ENCODE measurements around the gene PRXL2B. TPM values are rescaled to one million over a fixed set of nuclear protein-coding genes. Genes with fewer than 3 reads are reported as not detected.

PRXL2B gene
- total RNA-seq, 1 donor from 2014 or later, result 10.0 TPM

DNA sequence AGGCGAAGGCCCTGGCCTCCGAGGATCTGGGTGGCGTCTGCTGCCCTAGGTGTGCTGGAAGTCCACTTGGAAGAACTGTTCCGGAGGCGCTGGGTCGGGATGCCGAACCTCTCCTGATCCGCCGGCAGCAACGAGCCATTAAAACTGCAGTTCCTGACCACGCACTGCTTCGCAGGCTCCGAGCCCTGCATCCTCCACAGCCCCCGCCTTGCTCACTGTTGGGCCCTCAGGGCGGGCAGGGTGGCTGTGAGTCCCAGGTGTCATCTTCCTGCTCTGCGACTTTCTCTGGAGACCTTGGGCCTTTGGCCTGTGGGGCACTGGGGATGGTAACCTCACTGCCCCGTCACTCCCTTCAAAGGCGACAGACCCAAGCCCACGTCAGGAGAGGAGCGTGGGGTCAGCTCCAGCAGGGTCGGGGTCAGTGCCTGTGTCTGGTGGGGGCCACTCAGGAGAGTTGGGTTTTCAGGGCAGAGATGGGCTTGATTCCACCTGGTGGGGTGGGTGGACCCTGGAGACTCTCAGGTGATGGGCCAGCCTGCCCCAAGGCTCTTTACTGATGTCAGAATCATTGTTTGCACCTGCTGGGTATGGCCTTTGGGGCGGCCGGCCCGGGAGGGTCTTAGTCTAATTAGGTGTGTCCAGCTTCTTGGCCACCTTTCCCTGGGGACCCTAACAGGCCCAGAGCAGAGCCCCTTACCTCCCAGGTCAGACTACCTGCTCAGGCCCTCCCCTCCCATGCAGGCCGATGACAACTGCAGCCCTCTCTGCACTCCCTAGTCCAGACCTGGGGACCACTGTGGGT lies 3.1 kb downstream of the PRXL2B start:
- H2AFZ ChIP-seq (replicated peaks), result no peak overlapping the region
- no peaks in the 10 kb centered on the region for H3K36me3 ChIP-seq
- H3K4me3 ChIP-seq, result no peak overlapping the region
- DNase-seq (ENCODE audit: low spot score), result no peak
- no peak overlapping the region for H3K27ac ChIP-seq
- Mint-ChIP-seq H3K9me3 (no peaks in the 10 kb centered on the region), H3K4me1 (peaks cover 7% of the 10 kb centered on the region), H3K36me3 (no peaks in the 10 kb centered on the region), H3K27ac (no peak overlapping the region), H3K27me3 (ENCODE audit: insufficient read depth, low read depth) (peaks cover 4% of the 10 kb centered on the region), H3K4me3 (no peak overlapping the region)
- H3F3A ChIP-seq (ENCODE audit: low read depth), result peaks cover 14% of the 10 kb centered on the region
- H4K20me1 ChIP-seq (ENCODE audit: low read depth), result peaks cover 6% of the 10 kb centered on the region
- no peak overlapping the region for H3K4me2 ChIP-seq
- no peaks in the 10 kb centered on the region for H3K27me3 ChIP-seq
- H3K9ac ChIP-seq, result no peak overlapping the region
- peaks cover 13% of the 10 kb centered on the region for H3K4me1 ChIP-seq
- H3K79me2 ChIP-seq (ENCODE audit: low read depth), result peaks cover 3% of the 10 kb centered on the region
- TF ChIP-seq EZH2 (IDR thresholded peaks at IDR 0.05) (no peak), EZH2phosphoT487 (IDR thresholded peaks at IDR 0.05) (no peak)
- TF ChIP-seq, protein P1, sequence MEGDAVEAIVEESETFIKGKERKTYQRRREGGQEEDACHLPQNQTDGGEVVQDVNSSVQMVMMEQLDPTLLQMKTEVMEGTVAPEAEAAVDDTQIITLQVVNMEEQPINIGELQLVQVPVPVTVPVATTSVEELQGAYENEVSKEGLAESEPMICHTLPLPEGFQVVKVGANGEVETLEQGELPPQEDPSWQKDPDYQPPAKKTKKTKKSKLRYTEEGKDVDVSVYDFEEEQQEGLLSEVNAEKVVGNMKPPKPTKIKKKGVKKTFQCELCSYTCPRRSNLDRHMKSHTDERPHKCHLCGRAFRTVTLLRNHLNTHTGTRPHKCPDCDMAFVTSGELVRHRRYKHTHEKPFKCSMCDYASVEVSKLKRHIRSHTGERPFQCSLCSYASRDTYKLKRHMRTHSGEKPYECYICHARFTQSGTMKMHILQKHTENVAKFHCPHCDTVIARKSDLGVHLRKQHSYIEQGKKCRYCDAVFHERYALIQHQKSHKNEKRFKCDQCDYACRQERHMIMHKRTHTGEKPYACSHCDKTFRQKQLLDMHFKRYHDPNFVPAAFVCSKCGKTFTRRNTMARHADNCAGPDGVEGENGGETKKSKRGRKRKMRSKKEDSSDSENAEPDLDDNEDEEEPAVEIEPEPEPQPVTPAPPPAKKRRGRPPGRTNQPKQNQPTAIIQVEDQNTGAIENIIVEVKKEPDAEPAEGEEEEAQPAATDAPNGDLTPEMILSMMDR (IDR thresholded peaks at IDR 0.05), result no peak
- H3K9me3 ChIP-seq (ENCODE audit: low read depth), result no peaks in the 10 kb centered on the region

DNA sequence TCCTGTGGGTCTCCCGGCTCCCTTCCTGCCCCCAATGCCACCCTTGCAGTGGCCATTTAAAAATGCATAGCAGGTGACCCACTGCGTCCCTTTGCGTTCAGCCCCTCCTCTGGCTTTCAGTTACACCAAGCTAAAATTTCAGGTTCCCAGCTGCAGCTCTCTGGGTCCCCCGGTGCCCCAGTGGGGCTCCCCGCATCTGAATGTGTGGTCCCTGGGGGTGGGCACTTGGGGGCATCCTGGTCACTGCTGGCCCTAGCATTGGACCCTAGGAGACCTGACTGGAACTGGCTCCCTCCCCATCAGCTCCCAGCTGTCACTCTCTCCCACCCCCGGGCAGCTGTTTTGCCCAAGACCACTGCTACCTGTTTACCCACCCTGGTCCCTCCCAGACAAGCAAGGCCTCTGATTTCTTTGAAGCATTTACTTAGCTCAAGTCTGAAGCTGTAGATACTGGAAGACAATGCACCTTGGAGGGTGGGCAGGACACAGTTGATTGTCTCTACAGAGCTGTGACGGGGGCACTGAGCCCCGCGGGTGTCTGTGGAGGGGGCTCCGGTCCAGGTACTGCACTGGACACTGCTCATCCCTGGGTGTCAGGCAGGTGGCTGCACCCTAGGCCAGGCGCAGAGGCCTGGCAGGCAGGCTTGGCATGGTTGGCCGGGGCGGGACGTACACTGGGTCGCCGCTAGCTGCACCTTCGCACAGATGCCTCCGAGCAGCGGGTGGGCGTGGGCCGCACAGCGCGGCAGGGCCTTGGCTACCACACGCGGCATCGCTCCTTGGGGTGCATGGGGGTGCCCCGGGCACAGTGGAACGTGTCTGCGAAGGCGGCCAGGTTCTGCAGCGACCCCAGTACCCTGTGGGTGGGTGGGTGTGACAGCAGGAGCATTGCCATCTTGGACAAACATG lies 3.9 kb downstream of the PRXL2B start:
- H3K27ac ChIP-seq, result no peak overlapping the region
- peaks cover 6% of the 10 kb centered on the region for H4K20me1 ChIP-seq (ENCODE audit: low read depth)
- H3K9me3 ChIP-seq (ENCODE audit: low read depth), result no peaks in the 10 kb centered on the region
- H3K9ac ChIP-seq, result no peak overlapping the region
- no peak overlapping the region for H3K27ac Mint-ChIP-seq
- no peaks in the 10 kb centered on the region for H3K27me3 ChIP-seq
- no peak for DNase-seq (ENCODE audit: low spot score)
- H3K4me2 ChIP-seq, result no peak overlapping the region
- H3K36me3 ChIP-seq, result no peaks in the 10 kb centered on the region
- peaks cover 6% of the 10 kb centered on the region for H3K4me1 ChIP-seq
- H3K4me3 ChIP-seq, result no peak overlapping the region
- H2AFZ ChIP-seq (replicated peaks), result no peak overlapping the region
- no peak overlapping the region for H3K4me3 Mint-ChIP-seq
- peaks cover under 1% of the 10 kb centered on the region for H3K4me1 Mint-ChIP-seq
- peaks cover 3% of the 10 kb centered on the region for H3K79me2 ChIP-seq (ENCODE audit: low read depth)
- peaks cover 2% of the 10 kb centered on the region for H3K27me3 Mint-ChIP-seq (ENCODE audit: insufficient read depth, low read depth)
- no peaks in the 10 kb centered on the region for H3K36me3 Mint-ChIP-seq
- no peaks in the 10 kb centered on the region for H3K9me3 Mint-ChIP-seq
- TF ChIP-seq EZH2 (IDR thresholded peaks at IDR 0.05) (no peak), EZH2phosphoT487 (IDR thresholded peaks at IDR 0.05) (no peak)
- TF ChIP-seq, protein P1 (IDR thresholded peaks at IDR 0.05), result no peak
- H3F3A ChIP-seq (ENCODE audit: low read depth), result peaks cover 8% of the 10 kb centered on the region

DNA sequence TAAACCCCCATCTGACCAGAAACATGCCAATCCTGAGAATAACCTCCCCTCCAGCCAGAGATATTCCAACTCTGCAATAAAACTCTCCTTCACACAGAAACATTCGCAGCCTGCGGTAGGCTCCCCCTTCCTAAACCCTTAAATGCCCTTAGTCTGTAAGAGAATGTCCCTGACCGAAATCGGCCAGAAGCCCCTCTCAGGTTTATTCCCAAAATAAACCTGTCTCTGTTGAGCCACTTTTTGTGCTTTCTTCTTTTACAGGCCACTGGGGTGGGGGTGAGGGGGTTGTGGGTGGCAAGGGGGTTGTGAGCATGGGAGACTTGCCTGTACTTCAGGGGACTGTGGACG lies 4.6 kb downstream of the PRXL2B start:
- Mint-ChIP-seq H3K4me3 (no peak overlapping the region), H3K27ac (no peak overlapping the region), H3K27me3 (ENCODE audit: insufficient read depth, low read depth) (peaks cover 2% of the 10 kb centered on the region), H3K4me1 (no peaks in the 10 kb centered on the region), H3K9me3 (no peaks in the 10 kb centered on the region), H3K36me3 (no peaks in the 10 kb centered on the region)
- no peak for TF ChIP-seq EZH2 (IDR thresholded peaks at IDR 0.05)
- no peak for TF ChIP-seq EZH2phosphoT487 (IDR thresholded peaks at IDR 0.05)
- TF ChIP-seq, protein P1 (IDR thresholded peaks at IDR 0.05), result no peak
- Histone ChIP-seq H3K9me3 (ENCODE audit: low read depth) (no peaks in the 10 kb centered on the region), H3K79me2 (ENCODE audit: low read depth) (peaks cover 3% of the 10 kb centered on the region), H3K9ac (no peak overlapping the region), H3K27me3 (no peaks in the 10 kb centered on the region), H3F3A (ENCODE audit: low read depth) (peaks cover 1% of the 10 kb centered on the region), H3K4me3 (no peak overlapping the region), H3K36me3 (no peaks in the 10 kb centered on the region), H3K4me1 (peaks cover 5% of the 10 kb centered on the region), H4K20me1 (ENCODE audit: low read depth) (peaks cover 6% of the 10 kb centered on the region), H2AFZ (replicated peaks) (no peak overlapping the region), H3K4me2 (no peak overlapping the region), H3K27ac (no peak overlapping the region)
- no peak for DNase-seq (ENCODE audit: low spot score)

Measured in neural progenitor cell (in vitro differentiated cells).